ENCODE results near the gene LGALS1. TPM values are rescaled to one million over a fixed set of nuclear protein-coding genes. Genes with fewer than 3 reads are reported as not detected.

LGALS1 gene
- total RNA-seq, 1 experiment from 2014 or later, result 3.2 TPM

- ChIA-PET CTCF (no interaction called here), POLR2A (interaction anchor here (0.5 kb wide), 1 partner anchor 20 kb away, joined by 3 read pairs; no protein-coding TSS in a partner anchor)
- H3K9me3 Mint-ChIP-seq (ENCODE audit: unreplicated experiment), result no peaks in the 10 kb centered on the region
- Histone ChIP-seq H3K4me3 (ENCODE audit: low read depth, low read length) (no peak overlapping the region), H3K4me1 (peaks cover 5% of the 10 kb centered on the region; the same call in 1 of the 2 replicates), H3K36me3 (ENCODE audit: control insufficient read depth, insufficient read depth, low read length) (no peaks in the 10 kb centered on the region), H3K9me3 (no peaks in the 10 kb centered on the region), H3K27me3 (replicated peaks; ENCODE audit: control insufficient read depth, insufficient read depth, low read length) (no peaks in the 10 kb centered on the region)
- peaks cover 27% of the 10 kb centered on the region for H3K36me3 Mint-ChIP-seq (ENCODE audit: insufficient read depth, unreplicated experiment)
- H3K27ac Mint-ChIP-seq (ENCODE audit: unreplicated experiment), result peak overlapping the region; percentile 54
- BruUV-seq (replicated peaks), result no TSS peak
- H3K4me3 Mint-ChIP-seq (ENCODE audit: unreplicated experiment), result no peak overlapping the region
- DNase-seq, result no peak
- intact Hi-C loops (cut with micrococcal nuclease; ENCODE audit: unreplicated experiment), result no loop called here
- H3K4me1 Mint-ChIP-seq (ENCODE audit: low read depth, unreplicated experiment), result peaks cover under 1% of the 10 kb centered on the region
- TF ChIP-seq CTCF (IDR thresholded peaks at IDR 0.05; ENCODE audit: insufficient read depth in 1 of 2, low read depth in 1 of 2, low read length in 1 of 2, severe bottlenecking in 1 of 2, unreplicated experiment in 1 of 2), result no peak
- no peaks in the 10 kb centered on the region for H3K27me3 Mint-ChIP-seq (ENCODE audit: insufficient read depth, unreplicated experiment)
Measured at GRCh38 chr22:37626556-37627075, 48.8 kb upstream of the LGALS1 start.

GRCh38 chr22:37627121-37627520 is 48.3 kb upstream of the LGALS1 start:
- H3K4me3 ChIP-seq (ENCODE audit: low read depth, low read length), result no peak overlapping the region
- H3K4me1 Mint-ChIP-seq (ENCODE audit: low read depth, unreplicated experiment), result peaks cover 5% of the 10 kb centered on the region
- BruUV-seq (replicated peaks), result no TSS peak
- H3K27me3 ChIP-seq (replicated peaks; ENCODE audit: control insufficient read depth, insufficient read depth, low read length), result no peaks in the 10 kb centered on the region
- H3K36me3 Mint-ChIP-seq (ENCODE audit: insufficient read depth, unreplicated experiment), result peaks cover 27% of the 10 kb centered on the region
- POLR2A ChIA-PET, result interaction anchor here (0.5 kb wide), 1 partner anchor 20 kb away, joined by 3 read pairs; no protein-coding TSS in a partner anchor
- H3K4me3 Mint-ChIP-seq (ENCODE audit: unreplicated experiment), result no peak overlapping the region
- peak overlapping the region; percentile 54 for H3K27ac Mint-ChIP-seq (ENCODE audit: unreplicated experiment)
- no peaks in the 10 kb centered on the region for H3K9me3 Mint-ChIP-seq (ENCODE audit: unreplicated experiment)
- intact Hi-C loops (cut with micrococcal nuclease; ENCODE audit: unreplicated experiment), result no loop called here
- H3K36me3 ChIP-seq (ENCODE audit: control insufficient read depth, insufficient read depth, low read length), result no peaks in the 10 kb centered on the region
- CTCF ChIA-PET, result no interaction called here
- TF ChIP-seq CTCF (IDR thresholded peaks at IDR 0.05; ENCODE audit: insufficient read depth in 1 of 2, low read depth in 1 of 2, low read length in 1 of 2, severe bottlenecking in 1 of 2, unreplicated experiment in 1 of 2), result no peak
- DNase-seq, result no peak
- H3K4me1 ChIP-seq, result peaks cover 8% of the 10 kb centered on the region; the same call in 1 of the 2 replicates
- no peaks in the 10 kb centered on the region for H3K9me3 ChIP-seq
- no peaks in the 10 kb centered on the region for H3K27me3 Mint-ChIP-seq (ENCODE audit: insufficient read depth, unreplicated experiment)

GRCh38 chr22:37627545-37627944 is 47.9 kb upstream of the LGALS1 start:
- TF ChIP-seq CTCF (IDR thresholded peaks at IDR 0.05; ENCODE audit: insufficient read depth in 1 of 2, low read depth in 1 of 2, low read length in 1 of 2, severe bottlenecking in 1 of 2, unreplicated experiment in 1 of 2), result no peak
- no peak overlapping the region for H3K4me3 Mint-ChIP-seq (ENCODE audit: unreplicated experiment)
- POLR2A ChIA-PET, result no interaction called here
- H3K9me3 ChIP-seq, result no peaks in the 10 kb centered on the region
- H3K27me3 ChIP-seq (replicated peaks; ENCODE audit: control insufficient read depth, insufficient read depth, low read length), result no peaks in the 10 kb centered on the region
- H3K4me1 Mint-ChIP-seq (ENCODE audit: low read depth, unreplicated experiment), result peaks cover 5% of the 10 kb centered on the region
- peaks cover 27% of the 10 kb centered on the region for H3K36me3 Mint-ChIP-seq (ENCODE audit: insufficient read depth, unreplicated experiment)
- no peaks in the 10 kb centered on the region for H3K36me3 ChIP-seq (ENCODE audit: control insufficient read depth, insufficient read depth, low read length)
- no peak for DNase-seq
- intact Hi-C loops (cut with micrococcal nuclease; ENCODE audit: unreplicated experiment), result no loop called here
- CTCF ChIA-PET, result no interaction called here
- H3K27ac Mint-ChIP-seq (ENCODE audit: unreplicated experiment), result peak overlapping the region; percentile 54
- BruUV-seq (replicated peaks), result no TSS peak
- H3K4me3 ChIP-seq (ENCODE audit: low read depth, low read length), result no peak overlapping the region
- no peaks in the 10 kb centered on the region for H3K27me3 Mint-ChIP-seq (ENCODE audit: insufficient read depth, unreplicated experiment)
- no peaks in the 10 kb centered on the region for H3K9me3 Mint-ChIP-seq (ENCODE audit: unreplicated experiment)
- peaks cover 8% of the 10 kb centered on the region; the same call in 1 of the 2 replicates for H3K4me1 ChIP-seq

All from Caco-2 (cell line).